Keratinocyte (primary cell): ENCODE measurements around the gene HINT2.

Source experiments
- EZH2 ChIP-seq: IDR thresholded peaks from one replicate; pipeline ENCODE4 v1.6.1; 2012; ENCODE audit warnings: inconsistent platforms, mild to moderate bottlenecking, low read length, moderate library complexity
- TF ChIP-seq, protein P1 (sequence below), 3 experiments: IDR thresholded peaks in 1 of 3; conservative IDR thresholded peaks in 1 of 3; optimal IDR thresholded peaks in 1 of 3; 2 replicates in 2 of 3; 3 replicates in 1 of 3; pipeline versions ENCODE3 to v1.5.1; 2011; ENCODE audit warnings: low read length in 3 of 3, mild to moderate bottlenecking in 3 of 3, moderate library complexity in 2 of 3, control low read depth in 1 of 3, inconsistent platforms in 1 of 3; ENCODE audit not compliant: insufficient read depth in 2 of 3; ENCODE audit errors: extremely low read depth in 1 of 3

GRCh38 chr9:35840881-35841644 lies 26.2 kb upstream of the HINT2 start:
- TF ChIP-seq, protein P1, sequence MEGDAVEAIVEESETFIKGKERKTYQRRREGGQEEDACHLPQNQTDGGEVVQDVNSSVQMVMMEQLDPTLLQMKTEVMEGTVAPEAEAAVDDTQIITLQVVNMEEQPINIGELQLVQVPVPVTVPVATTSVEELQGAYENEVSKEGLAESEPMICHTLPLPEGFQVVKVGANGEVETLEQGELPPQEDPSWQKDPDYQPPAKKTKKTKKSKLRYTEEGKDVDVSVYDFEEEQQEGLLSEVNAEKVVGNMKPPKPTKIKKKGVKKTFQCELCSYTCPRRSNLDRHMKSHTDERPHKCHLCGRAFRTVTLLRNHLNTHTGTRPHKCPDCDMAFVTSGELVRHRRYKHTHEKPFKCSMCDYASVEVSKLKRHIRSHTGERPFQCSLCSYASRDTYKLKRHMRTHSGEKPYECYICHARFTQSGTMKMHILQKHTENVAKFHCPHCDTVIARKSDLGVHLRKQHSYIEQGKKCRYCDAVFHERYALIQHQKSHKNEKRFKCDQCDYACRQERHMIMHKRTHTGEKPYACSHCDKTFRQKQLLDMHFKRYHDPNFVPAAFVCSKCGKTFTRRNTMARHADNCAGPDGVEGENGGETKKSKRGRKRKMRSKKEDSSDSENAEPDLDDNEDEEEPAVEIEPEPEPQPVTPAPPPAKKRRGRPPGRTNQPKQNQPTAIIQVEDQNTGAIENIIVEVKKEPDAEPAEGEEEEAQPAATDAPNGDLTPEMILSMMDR (optimal IDR thresholded peaks at IDR 0.05 in 1 of 3, IDR thresholded peaks at IDR 0.05 in 1 of 3, conservative IDR thresholded peaks at IDR 0.05 in 1 of 3; ENCODE audit: extremely low read depth in 1 of 3, insufficient read depth in 2 of 3, low read length in 3 of 3), result no peak
- TF ChIP-seq EZH2, result no peak
